HG03575 (cell line): ENCODE data around the gene TBPL1.
"Not testable (repeated sequence)": the region's sequence is repeated elsewhere in the genome, so short reads cannot be mapped to it uniquely, and the experiment has no call there.

Source experiments
- ATAC-seq: cut with Tn5 transposase; IDR thresholded peaks from one replicate; pipeline ENCODE4 v1.9.1; 2021; ENCODE audit not compliant: unreplicated experiment, insufficient number of reproducible peaks, low FRiP score; ENCODE audit errors: extremely low read depth

The TBPL1 gene

DNA sequence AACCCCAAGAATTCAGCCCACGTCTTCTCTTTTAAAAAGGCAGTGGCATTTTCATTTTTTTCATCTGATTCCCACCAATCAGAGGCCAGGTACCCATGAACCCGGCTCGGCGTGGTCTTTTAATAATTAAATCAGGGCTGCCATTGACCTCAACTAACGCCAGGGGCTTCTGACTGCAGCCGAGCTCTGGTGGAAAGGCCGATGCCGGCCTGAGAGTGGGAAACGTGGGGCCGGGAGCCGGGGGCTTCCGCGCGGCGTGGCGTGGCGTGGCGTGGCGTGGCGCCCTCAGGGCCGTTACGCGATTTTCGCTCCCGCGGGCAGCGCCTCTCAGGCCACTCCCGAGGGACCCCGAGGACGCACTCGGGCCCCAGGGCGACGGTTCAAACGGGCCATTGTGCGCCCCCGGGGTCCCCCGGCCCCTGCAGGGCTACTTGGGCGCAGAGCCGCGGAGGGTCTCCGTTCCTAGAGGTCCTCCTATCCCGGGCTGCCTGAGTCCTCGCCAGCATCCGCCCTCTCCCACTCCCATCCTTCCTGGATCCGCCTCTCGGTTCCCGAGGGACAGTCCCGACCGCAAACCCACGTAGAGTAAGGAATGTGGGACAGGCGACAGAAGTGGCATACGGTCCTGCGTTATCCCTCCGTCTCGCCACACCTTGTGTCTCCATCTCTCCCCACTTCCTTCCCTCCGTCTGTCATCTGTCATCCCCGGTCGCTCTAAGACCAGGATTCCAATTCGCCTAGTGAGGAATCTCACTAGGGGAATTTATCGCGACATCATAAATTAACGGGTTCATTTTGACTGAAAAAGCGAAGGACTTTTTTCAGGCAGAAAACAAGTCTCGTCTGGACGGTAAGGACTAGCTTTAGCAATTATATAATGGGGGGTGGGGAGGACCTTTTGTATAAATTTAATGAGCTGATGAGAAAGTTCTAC lies 876 bp upstream of the TBPL1 start:
- no peak for ATAC-seq

DNA sequence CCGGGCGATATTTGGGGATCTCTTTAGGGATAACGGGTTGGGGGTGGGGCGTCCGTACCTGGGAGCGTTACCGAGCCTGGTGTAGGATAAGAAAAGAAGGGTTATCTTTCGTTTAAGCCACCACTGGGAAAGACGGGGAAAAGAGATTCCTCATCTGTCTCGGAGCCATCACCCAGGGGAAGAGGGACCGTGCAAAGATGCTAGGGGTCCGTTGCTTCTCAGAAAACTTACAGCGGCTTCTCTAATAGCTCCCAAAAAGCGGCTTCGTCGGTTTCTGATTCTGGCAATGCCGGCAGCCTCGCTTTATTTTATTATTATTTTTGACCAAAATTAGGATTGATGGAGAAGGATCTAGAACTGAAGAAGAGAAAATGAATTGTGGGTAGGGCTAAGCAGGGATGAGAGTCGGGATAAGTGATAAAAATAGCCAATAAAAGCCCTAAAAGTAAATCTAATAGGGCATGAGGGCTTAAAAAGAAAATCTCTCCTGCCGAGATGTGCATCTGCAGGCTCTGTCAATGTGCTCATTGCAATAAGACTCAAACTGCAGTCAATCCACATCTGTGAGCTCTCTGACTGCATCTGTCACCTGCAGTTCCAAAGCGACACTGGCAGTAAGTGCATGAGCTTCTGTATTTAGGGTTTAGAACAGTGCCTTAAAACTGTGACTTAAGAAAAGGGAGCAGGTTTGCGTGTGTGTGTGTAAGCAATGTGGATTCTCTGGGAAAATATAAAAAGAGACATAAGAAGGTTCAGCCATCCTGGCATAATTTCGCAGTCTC lies 801 bp downstream of the TBPL1 start:
- ATAC-seq: no peak

DNA sequence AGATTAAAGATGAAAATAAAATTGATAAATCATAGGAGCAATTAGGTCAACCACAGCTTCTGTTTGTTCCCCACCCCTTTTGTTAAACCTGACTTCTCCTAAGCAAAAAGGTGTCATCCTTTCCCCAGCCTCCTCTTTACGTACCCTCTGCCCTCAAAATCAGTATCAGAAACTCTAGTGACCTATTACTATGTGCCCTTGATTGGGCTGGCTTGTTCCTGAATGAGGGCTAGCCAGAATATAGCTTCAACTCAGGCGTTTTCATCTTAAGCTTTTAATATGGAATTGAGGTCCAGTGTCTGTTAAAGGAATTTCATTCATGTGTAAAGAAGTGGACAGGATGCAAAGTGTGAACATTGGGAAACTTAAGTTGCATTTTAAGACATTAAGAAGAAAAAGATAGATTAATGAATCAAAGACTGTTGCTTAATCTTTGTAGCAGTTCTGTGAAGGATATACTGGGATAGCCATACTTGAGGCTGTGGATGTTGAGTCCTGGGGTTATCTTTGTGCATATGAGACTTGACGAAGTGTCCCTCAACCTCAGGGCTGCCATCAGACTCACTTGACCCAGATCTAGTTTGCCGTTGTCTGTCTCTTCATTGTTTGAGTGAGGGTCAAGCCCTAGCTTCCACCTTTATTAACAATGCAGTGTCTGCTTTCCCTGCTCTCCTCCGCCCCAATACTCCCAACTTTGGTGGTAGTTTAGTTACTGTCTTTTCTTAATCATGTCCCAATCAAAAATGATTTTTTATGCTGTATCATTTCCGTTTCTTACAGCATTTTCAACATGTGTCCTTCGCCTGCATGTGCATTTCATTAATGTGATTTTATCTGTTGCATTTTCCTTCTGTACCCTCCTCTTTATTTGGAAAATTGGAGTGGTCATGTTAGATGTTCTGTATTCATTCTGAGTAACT lies 1.9 kb downstream of the TBPL1 start:
- ATAC-seq: no peak

DNA sequence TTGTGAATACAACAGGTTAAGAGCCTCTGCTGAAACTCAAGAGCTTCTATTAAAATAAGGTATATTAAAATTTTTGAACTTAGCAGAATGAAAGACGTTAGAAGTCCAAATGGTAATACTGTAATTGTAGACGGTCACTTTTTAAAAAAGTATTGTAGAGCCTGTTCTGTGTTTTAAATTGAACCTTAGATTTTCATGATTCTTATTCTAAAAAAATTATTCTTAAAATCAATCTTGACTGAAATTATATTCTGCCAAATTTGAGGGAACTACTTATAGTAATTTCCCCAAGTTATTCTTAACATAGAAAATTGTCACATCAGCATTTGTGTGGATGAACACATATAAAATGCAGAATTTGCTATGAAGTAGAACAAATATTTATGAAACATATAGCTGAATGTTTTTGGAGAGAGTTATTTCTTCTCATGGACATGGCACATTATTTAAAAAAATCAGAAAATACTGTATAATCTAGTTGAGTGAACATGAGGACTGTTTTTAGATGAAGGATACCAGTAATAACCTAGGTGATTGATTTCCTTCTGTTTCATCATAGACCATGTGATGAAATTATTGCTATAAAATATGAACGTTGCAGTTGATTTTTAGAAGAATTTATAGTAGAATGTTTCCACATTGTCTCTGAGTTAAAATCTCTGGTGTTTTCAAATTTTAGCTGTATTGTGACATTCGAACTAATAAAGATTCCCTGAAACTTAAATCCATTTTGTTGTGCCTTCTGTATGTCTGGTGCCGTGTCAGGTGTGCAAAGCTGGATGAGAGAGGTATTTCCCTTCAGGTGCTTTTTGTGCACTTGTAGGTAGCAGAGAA lies 2.8 kb downstream of the TBPL1 start:
- ATAC-seq: no peak

DNA sequence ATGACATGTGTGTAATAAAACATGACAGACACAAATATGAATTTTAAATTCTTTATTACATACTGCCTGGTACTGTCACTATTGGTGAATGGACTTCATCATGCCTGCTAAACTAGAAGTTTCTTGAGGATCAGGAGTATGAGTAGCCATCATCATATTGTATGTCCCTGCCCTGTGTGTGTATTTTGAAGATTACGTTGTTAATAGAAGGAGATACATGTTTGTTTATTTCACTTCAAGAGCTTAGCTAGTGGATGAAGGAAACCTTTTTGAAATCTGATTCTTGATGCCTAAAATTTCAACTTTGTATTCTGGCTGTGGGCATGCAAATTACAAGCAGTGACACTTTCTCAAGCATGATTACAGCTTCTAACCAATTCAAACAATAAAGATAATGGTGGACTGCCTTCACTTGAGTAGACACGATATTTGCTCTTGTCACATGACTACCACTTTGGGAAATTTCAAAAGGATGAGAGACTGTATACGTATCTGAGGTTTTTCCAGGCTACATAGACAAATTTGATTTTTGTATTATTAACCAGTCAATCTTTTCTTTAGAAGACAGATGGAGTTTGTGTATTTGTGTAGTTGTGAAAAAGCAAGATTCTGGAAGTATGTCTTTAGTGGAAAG lies 3.5 kb downstream of the TBPL1 start:
- ATAC-seq: no peak

DNA sequence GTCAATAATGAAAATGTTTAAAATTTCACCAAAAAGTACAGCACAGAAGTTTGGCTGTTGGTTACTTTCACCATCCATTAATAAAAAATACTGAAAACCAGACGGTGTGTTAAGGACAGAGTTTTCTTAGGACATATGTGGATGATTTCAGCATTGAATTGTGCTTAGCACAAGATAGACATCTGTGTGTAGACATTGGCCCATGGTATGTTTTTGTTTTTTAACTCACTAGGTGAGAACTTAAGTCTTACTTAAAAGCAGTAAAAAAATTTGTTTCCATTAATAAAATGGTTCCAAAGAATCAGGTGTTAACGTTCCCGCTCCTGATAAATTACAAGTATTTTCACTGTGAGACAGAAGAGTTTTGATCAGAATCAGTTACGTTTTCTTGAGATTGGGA lies 4.2 kb downstream of the TBPL1 start:
- ATAC-seq: no peak

DNA sequence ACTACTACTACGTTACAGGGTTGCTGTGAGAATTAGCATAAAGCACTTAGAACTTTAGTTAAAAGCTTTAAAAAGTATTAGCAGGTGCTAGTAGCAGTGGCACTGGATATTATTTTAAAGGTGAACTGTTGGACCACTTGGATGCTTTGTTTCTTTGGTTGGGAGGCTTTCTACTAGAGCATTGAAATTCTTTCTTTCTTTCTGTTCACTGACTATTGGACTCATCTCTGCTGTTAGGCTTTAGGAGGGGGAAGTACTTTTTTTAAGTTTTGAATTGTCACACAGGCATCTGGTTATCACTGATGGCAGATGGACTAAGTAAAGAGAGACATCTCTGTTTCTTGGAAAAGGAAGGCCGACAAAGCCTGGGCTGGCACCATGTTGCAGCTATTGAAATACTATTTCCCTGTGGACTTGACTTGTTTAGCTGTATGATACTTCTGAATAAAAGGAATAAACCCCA lies 4.8 kb downstream of the TBPL1 start:
- ATAC-seq: no peak

DNA sequence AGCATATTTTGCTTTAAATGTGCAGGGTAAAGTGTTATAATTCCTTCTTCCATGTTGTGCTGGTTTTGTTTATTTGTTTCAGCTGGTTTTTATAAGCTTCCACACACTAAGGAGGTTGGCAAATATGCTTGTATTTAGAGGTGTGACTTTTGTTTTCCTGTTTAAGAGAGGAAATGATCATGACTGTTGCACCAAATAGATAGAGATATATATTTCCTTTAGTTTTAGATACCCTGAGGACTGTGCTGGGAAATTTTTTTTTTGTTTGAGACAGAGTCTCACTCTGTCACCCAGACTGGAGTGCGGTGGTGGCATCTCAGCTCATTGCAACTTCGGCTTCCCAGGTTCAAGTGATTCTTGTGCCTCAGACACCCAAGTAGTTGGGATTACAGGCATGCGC lies 5.8 kb downstream of the TBPL1 start:
- no peak for ATAC-seq

DNA sequence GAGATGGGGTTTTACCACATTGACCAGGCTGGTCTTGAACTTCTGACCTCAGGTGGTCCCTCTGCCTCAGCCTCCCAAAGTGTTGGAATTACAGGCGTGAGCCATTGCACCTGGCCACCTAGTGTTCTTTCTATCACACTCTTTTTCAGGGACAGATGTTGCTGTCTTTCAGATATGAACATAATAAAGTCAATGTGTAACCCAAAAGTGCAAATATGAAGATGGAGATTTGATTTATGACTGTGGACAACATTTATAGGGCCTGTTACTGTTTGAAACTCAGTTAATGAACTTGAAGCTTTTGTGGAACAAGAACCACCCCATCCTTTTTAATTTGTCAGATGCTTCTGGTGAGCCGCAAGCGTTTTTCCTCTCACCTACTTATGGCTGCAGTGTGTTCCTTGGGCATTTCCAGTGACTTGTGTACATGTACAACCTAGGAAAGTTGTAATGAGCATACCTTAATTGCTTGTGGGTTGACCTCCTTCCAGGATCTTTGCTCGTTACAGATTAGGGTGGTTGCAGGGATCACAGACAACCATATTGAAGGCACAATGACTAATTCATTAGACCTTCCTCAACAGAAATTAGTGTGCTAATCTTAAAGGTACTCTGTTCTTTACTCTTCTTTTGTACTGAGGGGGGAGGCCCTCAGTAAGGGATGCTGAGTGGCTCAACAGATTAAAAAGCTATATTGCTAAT lies 6.8 kb downstream of the TBPL1 start:
- no peak for ATAC-seq

DNA sequence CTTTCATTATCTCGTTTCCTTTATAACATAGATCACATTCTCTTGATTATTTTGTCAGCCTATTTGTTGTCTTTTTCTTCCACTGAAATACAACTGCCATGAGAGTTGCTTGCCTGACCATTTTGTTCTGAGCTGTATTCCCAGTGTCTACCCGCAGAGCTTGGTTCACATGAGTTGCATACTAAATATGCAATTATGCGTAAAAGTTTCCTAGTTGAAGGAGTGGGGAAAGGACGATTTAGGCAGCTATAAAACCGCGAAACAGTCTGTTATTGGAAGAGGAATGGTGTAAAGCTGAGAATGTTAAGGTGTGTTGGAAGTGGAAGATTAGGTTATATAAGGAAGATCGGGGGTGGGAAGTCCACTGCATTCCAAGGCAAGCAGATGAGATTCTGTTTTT lies 8.8 kb downstream of the TBPL1 start:
- ATAC-seq: no peak

DNA sequence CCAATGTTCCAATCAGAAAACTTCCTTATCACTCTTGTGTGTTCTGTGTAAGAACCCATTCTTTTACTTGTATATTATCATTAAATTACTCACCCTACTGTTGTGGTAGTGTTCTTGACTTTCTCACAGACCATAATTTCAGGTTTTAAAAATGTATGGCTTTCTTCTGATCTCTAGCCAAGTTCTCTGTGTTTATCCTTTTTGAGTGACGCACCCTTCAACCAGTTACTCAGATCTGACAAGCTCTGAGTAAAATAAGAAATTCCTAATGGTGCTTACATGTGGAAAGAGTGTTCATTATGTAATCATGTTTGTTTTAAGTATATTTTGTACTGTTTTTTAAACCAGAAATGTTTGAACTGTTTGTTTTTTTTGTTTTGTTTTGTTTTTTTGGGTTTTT lies 11.0 kb downstream of the TBPL1 start:
- ATAC-seq: no peak

DNA sequence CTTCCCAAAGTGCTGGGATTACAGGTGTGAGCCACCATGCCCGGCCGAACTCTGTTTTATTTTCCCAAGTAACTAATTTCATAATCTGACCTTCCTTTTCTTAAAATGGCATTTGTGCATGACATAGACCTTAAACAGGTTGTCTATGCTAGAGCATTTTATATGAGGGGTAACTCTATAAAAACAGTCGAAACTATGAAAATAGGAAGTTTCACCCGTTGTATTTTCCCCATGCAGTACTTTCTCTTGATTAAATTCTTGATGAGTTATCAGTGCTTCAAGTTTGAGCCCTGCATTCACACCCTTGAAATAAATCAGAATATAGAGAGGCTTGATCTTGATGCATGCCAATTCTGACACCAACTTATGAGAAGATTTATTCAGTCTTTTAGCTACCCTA lies 11.7 kb downstream of the TBPL1 start:
- no peak for ATAC-seq

DNA sequence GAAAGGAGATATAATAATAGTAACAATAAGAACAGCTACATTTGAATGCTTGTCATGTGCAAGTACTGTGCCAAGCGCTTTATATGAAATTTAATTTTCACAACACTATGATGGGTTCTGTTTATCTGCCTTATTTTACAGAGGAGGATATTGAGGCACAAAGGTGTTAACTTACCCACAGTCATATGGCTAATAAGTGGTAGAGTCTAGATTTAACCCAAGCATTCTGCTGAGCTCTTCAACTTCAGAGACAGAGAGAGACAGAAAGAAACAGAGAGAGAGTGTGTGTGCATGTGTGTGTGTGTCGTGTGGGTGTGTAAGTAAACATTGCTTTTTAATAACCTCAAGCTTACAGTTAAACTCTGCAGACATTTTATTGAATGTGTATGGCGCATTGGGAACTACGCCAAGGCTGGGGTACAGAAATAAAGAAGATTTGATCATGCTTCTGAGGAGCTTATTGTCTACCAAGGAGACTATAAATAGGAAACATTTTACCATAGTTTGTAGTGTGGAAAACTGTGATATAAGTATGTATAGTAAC lies 12.9 kb downstream of the TBPL1 start:
- ATAC-seq: no peak

DNA sequence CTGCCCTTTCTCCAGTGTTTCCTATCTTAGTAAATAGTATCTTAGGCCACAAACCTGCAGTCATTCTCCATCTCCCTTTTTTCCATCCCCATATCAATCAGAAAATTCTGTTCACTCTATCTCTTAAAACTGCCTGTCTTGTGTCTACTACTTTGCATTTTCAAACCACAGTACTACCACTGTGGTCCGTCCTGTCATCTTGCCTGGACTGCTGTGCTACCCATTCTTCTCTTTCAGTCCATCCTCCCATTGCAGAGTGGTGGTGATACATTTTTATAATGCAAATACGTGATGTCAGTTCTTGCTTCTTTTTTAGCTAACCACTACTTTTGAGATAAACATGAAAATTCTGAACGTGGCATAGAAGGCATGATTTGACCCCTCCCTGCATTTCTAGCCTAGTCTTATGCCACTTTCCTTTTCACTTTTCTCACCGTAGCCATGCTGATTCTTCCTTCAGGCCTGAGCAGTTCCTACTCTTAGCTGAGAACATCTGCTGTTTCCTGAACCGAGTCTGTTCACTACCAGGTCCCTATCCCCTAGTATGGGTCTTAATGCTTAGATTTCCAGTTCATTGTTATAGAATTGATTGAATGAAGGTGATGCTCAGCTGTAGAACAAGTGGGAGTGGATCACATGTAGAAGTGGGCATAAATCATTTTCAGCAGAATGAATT lies 13.8 kb downstream of the TBPL1 start:
- peak; percentile 75 for ATAC-seq

DNA sequence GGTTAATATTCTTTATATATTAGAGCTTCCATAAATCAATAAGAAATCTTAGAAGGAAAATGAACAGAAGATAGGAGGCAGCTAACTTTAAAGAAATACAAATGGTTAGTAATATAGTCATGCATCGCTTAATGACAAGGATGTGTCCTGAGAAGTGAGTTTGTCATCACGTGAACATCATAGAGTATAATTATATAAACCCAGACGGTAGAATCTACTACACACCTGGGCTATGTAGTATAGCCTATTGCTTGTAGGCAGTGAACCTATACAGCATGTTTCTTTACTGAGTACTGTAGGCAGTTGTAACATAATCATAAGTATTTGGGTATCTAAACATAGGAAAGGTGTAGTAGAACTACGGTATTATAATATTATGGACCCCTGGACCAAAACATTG lies 14.3 kb downstream of the TBPL1 start:
- ATAC-seq: no peak

DNA sequence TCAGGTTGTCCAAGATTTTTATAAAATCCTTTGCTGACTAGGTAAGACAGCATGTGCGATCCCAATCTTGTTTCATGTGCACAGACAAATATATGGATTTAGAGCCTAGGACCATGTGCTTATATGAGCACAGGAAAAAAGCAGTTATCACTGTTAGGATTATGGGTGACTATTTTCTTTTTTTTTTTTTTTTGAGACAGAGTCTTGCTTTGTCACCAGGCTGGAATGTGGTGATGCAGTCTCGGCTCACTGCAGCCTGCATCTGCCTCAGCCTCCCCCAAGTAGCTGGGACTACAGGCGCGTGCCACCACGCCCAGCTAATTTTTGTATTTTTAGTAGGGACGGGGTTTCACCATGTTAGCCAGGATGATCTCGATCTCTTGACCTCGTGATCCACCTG lies 14.8 kb downstream of the TBPL1 start:
- ATAC-seq: not testable (repeated sequence)
